Sigmoid colon (tissue), 7 donors: ENCODE measurements around the gene SYS1. TPM values are rescaled to one million over a fixed set of nuclear protein-coding genes. Genes with fewer than 3 reads are reported as not detected.

Source experiments
- DNase-seq: peaks from one replicate; pipeline ENCODE4 v3.0.0-alpha.2; 2019
- H3K27ac ChIP-seq, 4 donors: fragments of 200-600 bp; sonication (generic); one replicate each; pipeline ENCODE4 v1.5.1; 2016 to 2019; ENCODE audit warnings: mild to moderate bottlenecking in 1 of 4
- H3K27me3 ChIP-seq, 3 donors: fragments of 200-600 bp; sonication (generic); one replicate each; pipeline ENCODE4 v1.5.1; 2019; ENCODE audit warnings: mild to moderate bottlenecking in 1 of 3
- H3K36me3 ChIP-seq, 4 donors: fragments of 200-600 bp; sonication (generic); one replicate each; pipeline ENCODE4 v1.5.1; 2016 to 2019
- H3K4me1 ChIP-seq, 4 donors: fragments of 200-600 bp; sonication (generic); one replicate each; pipeline ENCODE4 v1.5.1; 2017 to 2019
- H3K4me3 ChIP-seq, 4 donors: fragments of 200-600 bp; sonication (generic); one replicate each; pipeline ENCODE4 v1.5.1; 2017 to 2019; ENCODE audit warnings: mild to moderate bottlenecking in 2 of 4, moderate library complexity in 1 of 4
- H3K9me3 ChIP-seq, 4 donors: fragments of 200-600 bp in 3 of 4; sonication (generic) in 3 of 4; one replicate each; pipeline versions ENCODE4 v1.5.1 to v1.6.1; 2013 to 2019
- CTCF ChIP-seq, 4 experiments: fragments of 450-650 bp in 3 of 4; fragments of 200-600 bp in 1 of 4; IDR thresholded peaks; one replicate each; pipeline ENCODE4 v1.5.1; 2016 to 2019; ENCODE audit warnings: antibody characterized with exemption in 4 of 4, mild to moderate bottlenecking in 3 of 4, moderate library complexity in 2 of 4
- EP300 ChIP-seq, 4 donors: sonication (generic); formaldehyde crosslinking; IDR thresholded peaks; one replicate each; pipeline ENCODE4 v1.6.1; 2017; ENCODE audit warnings: antibody characterized with exemption in 4 of 4
- POLR2A ChIP-seq, 2 donors: fragments of 450-650 bp; IDR thresholded peaks; one replicate each; pipeline ENCODE4 v1.6.1; 2016; ENCODE audit warnings: antibody characterized with exemption in 2 of 2, mild to moderate bottlenecking in 2 of 2, moderate library complexity in 2 of 2
- POLR2AphosphoS5 ChIP-seq, 4 donors: sonication (generic); formaldehyde crosslinking; IDR thresholded peaks; one replicate each; pipeline ENCODE4 v1.6.1; 2017; ENCODE audit warnings: antibody characterized with exemption in 4 of 4
- WGBS, 2 donors: extraction: QIAGEN DNeasy Blood & Tissue Kit; methylation state at CpG; one replicate each; pipeline ENCODE4 v1.1.7; 2013; 5-methylcytosine and 5-hydroxymethylcytosine counted together
- intact Hi-C: fragments of 100-400 bp; cut with DNase I; formaldehyde crosslinking; loops from one replicate; pipeline ENCODE4 v1.15.1; 2023
- polyA plus RNA-seq, 3 donors: library from polyadenylated mRNA; stranded (reverse); fragments of 200-250 nt; gene quantifications; one replicate each; pipeline ENCODE4 v1.2.3, GENCODE V29; 2013
- total RNA-seq, 4 donors: library from RNA; depleted of rRNA; stranded (reverse); fragments of >200 nt; gene quantifications; one replicate each; pipeline ENCODE4 v1.1.0, GENCODE V29; 2016
- donor health status: healthy with polysubstance abuse.
- donor health status: Bipolar disorder and iron deficiency.
- donor health status: healthy.

SYS1 gene
- total RNA-seq (10 to 100 TPM; 44.2 to 58.7 (median 52.2) TPM), polyA plus RNA-seq (10 to 100 TPM; 14.4 to 35.6 (median 17.1) TPM)

GRCh38 chr20:45362804-45363610, at the start of gene SYS1:
Gene SYS1 (plus strand): TSS chr20:45363156. CDS start chr20:45363532, 376 bp downstream.
- peaks cover 13 to 28% (median 20%) of the 10 kb centered on the region in 4 donors for H3K36me3 ChIP-seq
- TF ChIP-seq POLR2AphosphoS5 (IDR thresholded peaks at IDR 0.05) (peak; percentile 93 to 97 (median 94)), CTCF (IDR thresholded peaks at IDR 0.05) (peak; percentile 83 to 96 (median 91)), POLR2A (IDR thresholded peaks at IDR 0.05) (peak; percentile 85 to 91), EP300 (IDR thresholded peaks at IDR 0.05) (peak in 1 of 4 donors; percentile 72)
- peak within 1 kb of the TSS; percentile 88 to 96 (median 94) for H3K27ac ChIP-seq
- H3K4me3 ChIP-seq: peak within 1 kb of the TSS; percentile 54 to 72 (median 67)
- DNase-seq: peak; percentile 99
- 0% methylated on average over 55 of the region's 55 CpGs for WGBS, 2 donors
- peaks cover 0 to 56% (median 52%) of the 10 kb centered on the region in 4 donors for H3K4me1 ChIP-seq
- H3K9me3 ChIP-seq: no peaks in the 10 kb centered on the region
- no peaks in the 10 kb centered on the region for H3K27me3 ChIP-seq
- intact Hi-C loops: loop anchor here (2.0 to 10.0 kb wide), 4 partner anchors 41 to 572 kb away; partner anchors contain the start of gene PCIF1

GRCh38 chr20:45313943-45314342, 49.0 kb upstream of the SYS1 start:
- intact Hi-C loops: no loop called here
- TF ChIP-seq POLR2A (IDR thresholded peaks at IDR 0.05) (no peak), EP300 (IDR thresholded peaks at IDR 0.05) (no peak), POLR2AphosphoS5 (IDR thresholded peaks at IDR 0.05) (no peak), CTCF (IDR thresholded peaks at IDR 0.05) (no peak)
- H3K4me1 ChIP-seq: peaks cover 0 to 15% (median 6%) of the 10 kb centered on the region in 4 donors
- H3K9me3 ChIP-seq: no peaks in the 10 kb centered on the region
- no peak overlapping the region for H3K4me3 ChIP-seq
- 89% methylated on average over 11 of the region's 11 CpGs for WGBS, 2 donors
- no peak for DNase-seq
- H3K27ac ChIP-seq: no peak overlapping the region
- no peaks in the 10 kb centered on the region for H3K36me3 ChIP-seq
- H3K27me3 ChIP-seq: peaks cover 6 to 60% (median 32%) of the 10 kb centered on the region in 3 donors

GRCh38 chr20:45315672-45316071, 47.3 kb upstream of the SYS1 start:
- H3K27ac ChIP-seq: no peak overlapping the region
- H3K9me3 ChIP-seq: no peaks in the 10 kb centered on the region
- TF ChIP-seq POLR2AphosphoS5 (IDR thresholded peaks at IDR 0.05) (no peak), EP300 (IDR thresholded peaks at IDR 0.05) (no peak), CTCF (IDR thresholded peaks at IDR 0.05) (no peak), POLR2A (IDR thresholded peaks at IDR 0.05) (no peak)
- no peaks in the 10 kb centered on the region for H3K36me3 ChIP-seq
- peaks cover 6 to 60% (median 32%) of the 10 kb centered on the region in 3 donors for H3K27me3 ChIP-seq
- no peak for DNase-seq
- peaks cover 0 to 15% (median 6%) of the 10 kb centered on the region in 4 donors for H3K4me1 ChIP-seq
- intact Hi-C loops: no loop called here
- WGBS, 2 donors: 88 to 94% methylated on average over 4 of the region's 4 CpGs
- H3K4me3 ChIP-seq: no peak overlapping the region

GRCh38 chr20:45316150-45317080, 46.5 kb upstream of the SYS1 start:
- Histone ChIP-seq H3K4me1 (peaks cover 0 to 12% (median 5%) of the 10 kb centered on the region in 4 donors), H3K27ac (no peak overlapping the region), H3K4me3 (no peak overlapping the region), H3K36me3 (no peaks in the 10 kb centered on the region), H3K27me3 (peaks cover 6 to 53% (median 28%) of the 10 kb centered on the region in 3 donors), H3K9me3 (no peaks in the 10 kb centered on the region)
- DNase-seq: no peak
- TF ChIP-seq POLR2A (IDR thresholded peaks at IDR 0.05) (no peak), CTCF (IDR thresholded peaks at IDR 0.05) (no peak), POLR2AphosphoS5 (IDR thresholded peaks at IDR 0.05) (no peak), EP300 (IDR thresholded peaks at IDR 0.05) (no peak)
- intact Hi-C loops: no loop called here
- 28 to 41% methylated on average over 71 of the region's 71 CpGs for WGBS, 2 donors
